Neural cell (in vitro differentiated cells): Measurements from ENCODE around the gene DLK1. TPM values are rescaled to one million over a fixed set of nuclear protein-coding genes. Genes with fewer than 3 reads are reported as not detected.

Experiments used
- H2AFZ ChIP-seq: fragments of 200-600, 300-800 bp; sonication (generic), shearing (Covaris generic); 2 replicates; pipeline ENCODE4 v1.6.0; 2014; ENCODE audit warnings: low read depth, mild to moderate bottlenecking, antibody characterized with exemption, low read length, moderate library complexity
- H3F3A ChIP-seq: fragments of 200-600 bp; shearing (Covaris generic); 2 replicates; pipeline ENCODE4 v1.6.1; 2016; ENCODE audit warnings: mild to moderate bottlenecking, moderate library complexity, mixed read lengths, antibody characterized with exemption, low read length; ENCODE audit not compliant: insufficient read depth, poor library complexity, severe bottlenecking
- H3K27ac ChIP-seq: fragments of 200-600, 300-800 bp; sonication (generic), shearing (Covaris generic); 2 replicates; pipeline ENCODE4 v1.5.1; 2014; ENCODE audit warnings: mild to moderate bottlenecking, low read length, moderate library complexity
- H3K27me3 ChIP-seq: fragments of 300-800, 200-600 bp; sonication (generic), shearing (Covaris generic); 2 replicates; pipeline ENCODE4 v1.6.0; 2014; ENCODE audit warnings: mild to moderate bottlenecking, low read depth, low read length, moderate library complexity; ENCODE audit not compliant: insufficient read depth
- H3K36me3 ChIP-seq: fragments of 300-800, 200-600 bp; sonication (generic), shearing (Covaris generic); 2 replicates; pipeline ENCODE4 v1.5.1; 2014; ENCODE audit warnings: mild to moderate bottlenecking, antibody characterized with exemption, low read length, moderate library complexity; ENCODE audit not compliant: insufficient read depth
- H3K4me2 ChIP-seq: fragments of 300-800, 200-600 bp; sonication (generic), shearing (Covaris generic); 2 replicates; pipeline ENCODE4 v1.6.0; 2014; ENCODE audit warnings: mild to moderate bottlenecking, low read length
- H3K4me3 ChIP-seq: fragments of 300-800, 200-600 bp; sonication (generic), shearing (Covaris generic); 2 replicates; pipeline ENCODE4 v1.5.1; 2014; ENCODE audit warnings: mild to moderate bottlenecking, low read length, moderate library complexity
- H3K79me2 ChIP-seq: fragments of 200-600 bp; shearing (Covaris generic); replicated peaks from 2 replicates; pipeline ENCODE4 v1.6.0; 2014; ENCODE audit warnings: mild to moderate bottlenecking, low read length, moderate library complexity; ENCODE audit not compliant: insufficient read depth
- H3K9ac ChIP-seq: fragments of 300-800, 200-600 bp; sonication (generic), shearing (Covaris generic); 2 replicates; pipeline ENCODE4 v1.6.1; 2016; ENCODE audit warnings: mild to moderate bottlenecking, low read length, mixed read lengths
- H3K9me2 ChIP-seq: fragments of 200-600 bp; shearing (Covaris generic); 2 replicates; pipeline ENCODE4 v1.6.1; 2016; ENCODE audit warnings: mild to moderate bottlenecking, low read length, mixed read lengths; ENCODE audit not compliant: insufficient read depth
- H3K9me3 ChIP-seq: fragments of 200-600, 300-800 bp; sonication (generic), shearing (Covaris generic); 2 replicates; pipeline ENCODE4 v1.6.1; 2016; ENCODE audit warnings: mild to moderate bottlenecking, mixed run types, low read length, moderate library complexity, mixed read lengths
- H4K20me1 ChIP-seq: fragments of 200-600 bp; shearing (Covaris generic); 2 replicates; pipeline ENCODE4 v1.6.1; 2016; ENCODE audit warnings: mild to moderate bottlenecking, mixed run types; ENCODE audit not compliant: insufficient read depth
- CTCF ChIP-seq: fragments of 450-650 bp; IDR thresholded peaks from 2 replicates; pipeline ENCODE4 v1.5.1; 2014; ENCODE audit warnings: antibody characterized with exemption, mild to moderate bottlenecking, moderate library complexity; ENCODE audit not compliant: poor library complexity, severe bottlenecking
- EP300 ChIP-seq: fragments of 450-650 bp; conservative IDR thresholded peaks from 2 replicates; pipeline ENCODE4 v1.6.1; 2014; ENCODE audit warnings: antibody characterized with exemption, mild to moderate bottlenecking, moderate library complexity; ENCODE audit not compliant: poor library complexity, severe bottlenecking
- EZH2 ChIP-seq: fragments of 200-600, 300-800 bp; shearing (Covaris generic), sonication (generic); IDR thresholded peaks from 2 replicates; pipeline ENCODE4 v1.6.1; 2014; ENCODE audit warnings: antibody characterized with exemption, low read length, borderline replicate concordance, mild to moderate bottlenecking; ENCODE audit not compliant: insufficient read depth, poor library complexity, severe bottlenecking
- MXI1 ChIP-seq: fragments of 450-650 bp; conservative IDR thresholded peaks from 2 replicates; pipeline ENCODE4 v1.6.1; 2014; ENCODE audit warnings: antibody characterized with exemption, mild to moderate bottlenecking; ENCODE audit not compliant: poor library complexity, severe bottlenecking
- POLR2AphosphoS5 ChIP-seq: IDR thresholded peaks from 2 replicates; pipeline ENCODE4 v1.6.1; 2012
- REST ChIP-seq: IDR thresholded peaks from 2 replicates; pipeline ENCODE4 v1.6.1; 2012; ENCODE audit warnings: borderline replicate concordance
- SMC3 ChIP-seq: fragments of 450-650 bp; conservative IDR thresholded peaks from 2 replicates; pipeline ENCODE4 v1.6.1; 2014; ENCODE audit warnings: antibody characterized with exemption, mild to moderate bottlenecking, moderate library complexity; ENCODE audit not compliant: poor library complexity
- polyA plus RNA-seq: library from polyadenylated mRNA; depleted of rRNA; stranded (reverse); fragments of >200 nt; gene quantifications from 2 replicates; pipeline ENCODE4 v1.2.3, GENCODE V29; 2014

DLK1 gene
- polyA plus RNA-seq, 1 donor from 2014 or later, result 6.8 TPM

- H3K9ac ChIP-seq, result no peak overlapping the region
- no peak overlapping the region for H2AFZ ChIP-seq
- TF ChIP-seq CTCF, result no peak
- no peak for TF ChIP-seq SMC3
- no peak for TF ChIP-seq REST
- H3K27me3 ChIP-seq, result no peaks in the 10 kb centered on the region
- no peak overlapping the region for H3K4me2 ChIP-seq
- no peaks in the 10 kb centered on the region for H4K20me1 ChIP-seq
- no peak overlapping the region for H3K27ac ChIP-seq
- H3K9me2 ChIP-seq, result no peaks in the 10 kb centered on the region
- no peaks in the 10 kb centered on the region for H3K36me3 ChIP-seq
- H3K9me3 ChIP-seq, result no peaks in the 10 kb centered on the region
- peaks cover 39% of the 10 kb centered on the region for H3K79me2 ChIP-seq
- no peak overlapping the region for H3K4me3 ChIP-seq
- H3F3A ChIP-seq, result no peaks in the 10 kb centered on the region
These were observed 3.9 kb downstream of the DLK1 start for GRCh38 chr14:100730581-100730980.

GRCh38 chr14:100731011-100731670 lies 4.4 kb downstream of the DLK1 start:
- Histone ChIP-seq H3K27ac (peak overlapping the region; percentile 75), H3K4me2 (no peak overlapping the region), H3K9me2 (no peaks in the 10 kb centered on the region), H3F3A (no peaks in the 10 kb centered on the region), H3K4me3 (no peak overlapping the region), H3K79me2 (peaks cover 34% of the 10 kb centered on the region), H3K36me3 (no peaks in the 10 kb centered on the region), H2AFZ (no peak overlapping the region), H4K20me1 (no peaks in the 10 kb centered on the region), H3K9me3 (no peaks in the 10 kb centered on the region), H3K9ac (no peak overlapping the region), H3K27me3 (no peaks in the 10 kb centered on the region)
- TF ChIP-seq SMC3 (no peak), EZH2 (no peak), EP300 (no peak), MXI1 (no peak), POLR2AphosphoS5 (no peak), REST (no peak)
